Measurements from ENCODE around the gene RILPL1.
A peak's percentile ranks its signal among the peaks of the same experiment; 100 is the strongest.
"Not testable (repeated sequence)": the region's sequence is repeated elsewhere in the genome, so short reads cannot be mapped to it uniquely, and the experiment has no call there.

Gene RILPL1

DNA sequence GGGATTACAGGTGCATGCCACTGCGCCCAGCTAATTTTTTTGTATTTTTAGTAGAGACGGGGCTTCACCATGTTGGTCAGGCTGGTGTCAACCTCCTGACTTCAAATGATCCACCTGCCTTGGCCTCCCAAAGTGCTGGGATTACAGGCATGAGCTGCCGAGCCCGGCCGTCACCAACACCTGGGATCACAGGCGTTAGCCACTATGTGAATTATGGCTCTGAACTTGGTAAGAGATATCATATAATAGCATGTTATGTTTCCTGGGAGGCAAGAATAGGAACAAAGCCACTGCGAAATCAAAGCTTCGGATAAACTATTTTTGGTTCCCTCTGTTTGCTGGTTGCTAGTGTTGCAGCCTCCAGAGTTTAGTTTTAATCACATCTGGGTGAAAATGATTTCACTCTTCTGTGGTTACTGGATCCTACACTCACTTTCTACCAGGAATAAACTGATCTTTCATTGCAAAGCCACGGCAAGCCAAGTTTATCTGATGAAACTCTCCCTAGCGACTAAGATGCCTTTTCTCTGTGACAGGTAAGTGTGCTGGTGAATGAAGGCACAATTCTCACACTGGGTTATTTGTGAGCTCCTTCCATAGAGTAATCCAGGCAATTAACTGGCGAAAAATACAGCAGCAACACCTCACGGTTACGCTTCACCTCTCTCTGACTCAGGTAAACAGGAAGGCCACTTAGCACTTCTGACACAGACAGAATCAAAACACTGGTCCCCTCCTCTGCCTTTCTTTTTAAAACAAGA is 58.9 kb downstream of the RILPL1 start:
- H3K4me3 ChIP-seq (ENCODE audit: low read depth, low read length) = no peak overlapping the region
- no peak for DNase-seq (ENCODE audit: low read depth)
- TF ChIP-seq CTCF (IDR thresholded peaks at IDR 0.05; ENCODE audit: insufficient read depth, low read depth, low read length, missing control alignments) = no peak

DNA sequence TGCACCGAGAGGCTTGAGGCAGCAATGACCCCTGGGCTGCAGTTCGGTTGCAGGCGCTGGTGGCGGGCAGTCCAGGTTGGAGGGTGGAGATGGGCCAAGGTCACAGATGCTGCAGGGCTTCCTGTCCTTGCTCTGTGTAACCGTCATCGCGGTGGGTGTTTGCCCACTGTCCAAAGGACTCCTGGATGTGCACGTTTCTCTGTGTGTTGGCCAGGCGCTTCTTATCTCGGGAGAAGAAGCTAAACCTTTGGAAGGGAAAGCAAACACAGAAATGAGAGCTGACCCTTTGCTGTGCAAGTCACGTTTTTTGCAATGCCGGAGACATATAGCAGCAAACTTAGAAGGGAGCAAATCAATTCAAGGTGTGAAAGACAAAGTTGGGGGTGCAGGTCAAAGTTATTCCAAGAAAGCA is 61.1 kb downstream of the RILPL1 start:
- no peak for DNase-seq (ENCODE audit: low read depth)
- H3K4me3 ChIP-seq (ENCODE audit: low read depth, low read length) = no peak overlapping the region
- no peak for TF ChIP-seq CTCF (IDR thresholded peaks at IDR 0.05; ENCODE audit: insufficient read depth, low read depth, low read length, missing control alignments)

- TF ChIP-seq CTCF (IDR thresholded peaks at IDR 0.05; ENCODE audit: insufficient read depth, low read depth, low read length, missing control alignments) = no peak
- no peak for DNase-seq (ENCODE audit: low read depth)
Observed at GRCh38 chr12:123471374-123472068, 62.0 kb downstream of the RILPL1 start.

DNA sequence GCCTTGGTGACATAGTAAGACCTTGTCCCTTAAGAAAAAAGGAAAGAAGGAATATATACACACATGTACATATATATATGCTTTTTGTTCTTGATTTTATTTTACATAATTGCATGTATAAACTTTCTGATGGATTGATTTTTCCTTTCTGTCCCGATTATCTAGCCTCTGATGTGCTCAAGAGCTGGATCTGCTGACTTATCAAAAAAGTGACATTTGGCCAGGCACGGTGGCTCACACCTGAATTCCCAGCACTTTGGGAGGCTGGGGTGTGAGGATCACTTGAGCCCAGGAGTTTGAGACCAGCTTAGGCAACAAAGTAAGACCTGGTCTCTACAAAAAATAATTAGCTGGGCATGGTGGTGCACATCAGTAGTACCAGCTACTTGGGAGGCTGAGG is 63.5 kb downstream of the RILPL1 start:
- TF ChIP-seq CTCF (IDR thresholded peaks at IDR 0.05; ENCODE audit: insufficient read depth, low read depth, low read length, missing control alignments) = no peak
- DNase-seq (ENCODE audit: low read depth) = no peak
- no peak overlapping the region for H3K4me3 ChIP-seq (ENCODE audit: low read depth, low read length)

More at GRCh38 chr12:123471374-123472068, 62.0 kb downstream of the RILPL1 start:
- H3K4me3 ChIP-seq (ENCODE audit: low read depth, low read length) = no peak overlapping the region

DNA sequence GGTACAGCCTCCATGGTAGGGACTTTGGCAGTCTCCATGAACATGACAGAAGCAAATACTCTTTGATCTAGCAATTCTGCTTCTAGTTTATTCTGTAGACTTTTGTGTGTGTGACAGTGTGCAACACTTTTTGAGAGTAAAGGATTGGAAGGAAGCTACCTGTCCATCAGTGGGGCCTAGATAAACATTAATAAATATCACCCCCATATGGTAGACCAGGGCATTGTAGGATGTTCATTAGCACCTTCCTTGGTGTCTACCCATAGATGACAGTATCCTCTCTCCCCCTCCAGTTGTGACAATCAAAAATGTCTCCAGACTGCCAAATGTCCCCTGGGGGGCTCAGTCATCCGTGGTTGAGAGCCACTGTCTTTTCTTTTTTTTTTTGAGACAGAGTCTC is 64.7 kb downstream of the RILPL1 start:
- peak; percentile 47 for TF ChIP-seq CTCF (IDR thresholded peaks at IDR 0.05; ENCODE audit: insufficient read depth, low read depth, low read length, missing control alignments)
- no peak overlapping the region for H3K4me3 ChIP-seq (ENCODE audit: low read depth, low read length)
- DNase-seq (ENCODE audit: low read depth) = peak; percentile 62

DNA sequence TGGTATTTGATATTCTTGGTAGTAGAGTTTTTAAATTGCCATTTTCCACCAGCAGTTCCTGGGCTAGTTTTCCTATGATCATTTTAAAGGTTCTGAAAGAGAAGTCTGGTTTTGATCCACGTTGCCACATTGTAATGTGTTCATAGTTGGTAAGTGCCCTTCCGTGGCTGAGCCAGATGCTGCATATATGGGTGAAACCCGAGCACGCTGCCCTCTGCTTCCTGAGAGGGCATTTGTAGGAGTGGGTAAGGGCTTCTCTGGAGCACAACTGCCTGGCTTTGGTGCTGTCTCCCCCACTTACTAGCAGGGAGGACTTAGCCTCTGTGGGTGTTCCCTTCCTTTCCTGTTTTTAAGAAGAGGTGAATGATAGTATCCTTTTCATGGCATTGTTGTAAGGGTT is 68.4 kb downstream of the RILPL1 start:
- no peak for TF ChIP-seq CTCF (IDR thresholded peaks at IDR 0.05; ENCODE audit: insufficient read depth, low read depth, low read length, missing control alignments)

GRCh38 chr12:123463174-123463573 is 70.3 kb downstream of the RILPL1 start:
- not testable (repeated sequence) for DNase-seq (ENCODE audit: low read depth); H3K4me3 ChIP-seq (ENCODE audit: low read depth, low read length)

More for the DNA sequence above, 68.4 kb downstream of the RILPL1 start:
- no peak for DNase-seq (ENCODE audit: low read depth)
- no peak overlapping the region for H3K4me3 ChIP-seq (ENCODE audit: low read depth, low read length)
